ENCODE data around the gene TMEM225B. TPM values are rescaled to one million over a fixed set of nuclear protein-coding genes. Genes with fewer than 3 reads are reported as not detected.

Gene TMEM225B
- total RNA-seq, 4 donors from 2014 or later = 0.68 to 1.6 TPM; not detected in 2

- H3K36me3 ChIP-seq = peaks cover 0 to 6% (median 2%) of the 10 kb centered on the region in 4 donors
- peaks cover 9 to 31% (median 17%) of the 10 kb centered on the region in 4 donors for H3K4me1 ChIP-seq
- in situ Hi-C loops (cut with MboI; ENCODE audit: low pct_ligation_motif_present in 1 of 4, low pct_unique_long_range_greater_than_20kb in 1 of 4, low sequenced_read_pairs in 3 of 4) = loop anchor here in 1 of 4 donors (10.0 kb wide), 1 partner anchor 48 kb away; the partner anchor contains the start of genes ZKSCAN5 and ZNF394
- WGBS, 2 donors (ENCODE audit: low coverage in 1 of 2) = 92 to 94% methylated on average over 3 to 4 of the region's 4 CpGs
- no peak overlapping the region for H3K4me3 ChIP-seq
- intact Hi-C loops (cut with DNase I; ENCODE audit: low total_unique reads) = no loop called here
- H3K27ac ChIP-seq = no peak overlapping the region
- TF ChIP-seq POLR2AphosphoS5 (IDR thresholded peaks at IDR 0.05) (no peak), EP300 (IDR thresholded peaks at IDR 0.05; ENCODE audit: low read depth) (no peak), POLR2A (IDR thresholded peaks at IDR 0.05) (no peak), CTCF (IDR thresholded peaks at IDR 0.05) (no peak)
- no peaks in the 10 kb centered on the region for H3K27me3 ChIP-seq
- no peak for DNase-seq
- H3K9me3 ChIP-seq = peaks cover 0 to 4% of the 10 kb centered on the region in 2 donors
These were observed 45.0 kb upstream of the TMEM225B start for GRCh38 chr7:99553039-99553438.

- WGBS, 2 donors (ENCODE audit: low coverage in 1 of 2) = 60 to 72% methylated on average over 1 to 2 of the region's 2 CpGs
- Histone ChIP-seq H3K9me3 (no peaks in the 10 kb centered on the region), H3K27ac (no peak overlapping the region), H3K4me3 (no peak overlapping the region), H3K36me3 (peaks cover 0 to 3% (median 2%) of the 10 kb centered on the region in 4 donors), H3K4me1 (peaks cover 13 to 37% (median 24%) of the 10 kb centered on the region in 4 donors), H3K27me3 (no peaks in the 10 kb centered on the region)
- in situ Hi-C loops (cut with MboI; ENCODE audit: low pct_ligation_motif_present in 1 of 4, low pct_unique_long_range_greater_than_20kb in 1 of 4, low sequenced_read_pairs in 3 of 4) = loop anchor here in 1 of 4 donors (10.0 kb wide), 1 partner anchor 50 kb away; the partner anchor contains the start of genes ZKSCAN5 and ZNF394
- intact Hi-C loops (cut with DNase I; ENCODE audit: low total_unique reads) = no loop called here
- TF ChIP-seq CTCF (IDR thresholded peaks at IDR 0.05) (no peak), EP300 (IDR thresholded peaks at IDR 0.05; ENCODE audit: low read depth) (no peak), POLR2AphosphoS5 (IDR thresholded peaks at IDR 0.05) (no peak), POLR2A (IDR thresholded peaks at IDR 0.05) (no peak)
- DNase-seq = no peak
These were observed 43.1 kb upstream of the TMEM225B start for GRCh38 chr7:99554939-99555338.

- Histone ChIP-seq H3K27ac (peak overlapping the region; percentile 96 to 98 (median 97)), H3K36me3 (peaks cover 0 to 22% (median 11%) of the 10 kb centered on the region in 4 donors), H3K9me3 (no peaks in the 10 kb centered on the region), H3K4me3 (peak overlapping the region in 3 of 4 donors; percentile 64 to 84 (median 81)), H3K4me1 (peaks cover 17 to 45% (median 20%) of the 10 kb centered on the region in 4 donors), H3K27me3 (no peaks in the 10 kb centered on the region)
- in situ Hi-C loops (cut with MboI; ENCODE audit: low pct_ligation_motif_present in 1 of 4, low pct_unique_long_range_greater_than_20kb in 1 of 4, low sequenced_read_pairs in 3 of 4) (loop anchor here in 1 of 4 donors (10.0 kb wide), 1 partner anchor 52 kb away; the partner anchor contains the start of genes ZKSCAN5 and ZNF394), intact Hi-C loops (cut with DNase I; ENCODE audit: low total_unique reads) (no loop called here)
- TF ChIP-seq POLR2AphosphoS5 (IDR thresholded peaks at IDR 0.05) = no peak
- no peak for TF ChIP-seq EP300 (IDR thresholded peaks at IDR 0.05; ENCODE audit: low read depth)
- no peak for TF ChIP-seq POLR2A (IDR thresholded peaks at IDR 0.05)
- TF ChIP-seq CTCF (IDR thresholded peaks at IDR 0.05) = no peak
- 74 to 100% methylated on average over 1 to 4 of the region's 4 CpGs for WGBS, 2 donors (ENCODE audit: low coverage in 1 of 2)
- no peak for DNase-seq
These were observed 40.9 kb upstream of the TMEM225B start for GRCh38 chr7:99557196-99557607.

- H3K4me3 ChIP-seq = peak overlapping the region; percentile 64 to 92 (median 82)
- peaks cover 17 to 46% (median 22%) of the 10 kb centered on the region in 4 donors for H3K4me1 ChIP-seq
- no peaks in the 10 kb centered on the region for H3K9me3 ChIP-seq
- 0 to 1% methylated on average over 11 to 15 of the region's 17 CpGs for whole genome bisulfite sequencing, 2 donors (ENCODE audit: low coverage in 1 of 2)
- H3K27ac ChIP-seq = peak overlapping the region; percentile 96 to 98 (median 97)
- TF ChIP-seq CTCF (IDR thresholded peaks at IDR 0.05) = no peak
- no peak for TF ChIP-seq POLR2AphosphoS5 (IDR thresholded peaks at IDR 0.05)
- TF ChIP-seq POLR2A (IDR thresholded peaks at IDR 0.05) = no peak
- TF ChIP-seq EP300 (IDR thresholded peaks at IDR 0.05; ENCODE audit: low read depth) = no peak
- in situ Hi-C loops (cut with MboI; ENCODE audit: low pct_ligation_motif_present in 1 of 4, low pct_unique_long_range_greater_than_20kb in 1 of 4, low sequenced_read_pairs in 3 of 4) = loop anchor here in 1 of 4 donors (10.0 kb wide), 1 partner anchor 53 kb away; the partner anchor contains the start of genes ZKSCAN5 and ZNF394
- intact Hi-C loops (cut with DNase I; ENCODE audit: low total_unique reads) = no loop called here
- no peak for DNase-seq
- no peaks in the 10 kb centered on the region for H3K27me3 ChIP-seq
- peaks cover 0 to 29% (median 14%) of the 10 kb centered on the region in 4 donors for H3K36me3 ChIP-seq
These were observed 40.1 kb upstream of the TMEM225B start for GRCh38 chr7:99557940-99558305.

Data from transverse colon (tissue), 4 donors.